ENCODE results near the gene PDRG1. TPM values are rescaled to one million over a fixed set of nuclear protein-coding genes. Genes with fewer than 3 reads are reported as not detected.

Gene PDRG1
- total RNA-seq, 4 donors from 2014 or later, result 1.2 to 109 (median 9.5) TPM

DNA sequence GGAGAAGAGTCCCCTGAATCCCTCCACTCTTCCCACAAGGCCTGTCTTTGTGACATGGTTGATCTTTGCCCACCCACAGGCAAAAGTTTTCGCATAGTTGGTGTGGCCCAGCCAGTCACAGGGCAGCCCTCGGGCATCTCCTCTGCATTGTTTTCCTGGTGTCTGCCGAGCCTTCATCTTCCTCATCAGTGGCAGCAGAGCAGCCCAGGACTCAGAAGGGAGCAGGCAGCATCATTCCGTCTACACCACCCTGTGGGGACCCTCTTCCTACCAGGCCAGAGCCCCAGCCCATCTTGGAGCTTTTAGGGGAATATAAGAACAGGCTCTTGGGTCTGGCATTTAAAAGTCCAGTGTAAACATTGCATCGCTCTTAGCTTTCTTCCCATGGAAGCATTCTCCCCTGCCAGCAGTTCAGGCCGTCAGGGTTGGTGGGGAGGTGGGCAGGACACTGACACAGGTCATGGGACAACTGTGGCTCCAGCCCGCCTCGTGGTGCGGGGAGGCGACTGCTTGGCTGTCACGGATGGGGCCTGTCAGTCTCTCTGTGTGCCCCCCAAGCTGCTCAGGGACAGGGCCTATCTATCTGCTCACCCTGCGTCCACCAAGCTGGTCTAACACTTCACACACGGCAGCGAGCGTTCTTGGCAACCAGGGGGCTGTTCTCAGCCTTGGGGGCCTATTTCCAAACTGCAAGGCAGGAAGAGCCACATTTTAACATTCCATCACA lies 38.3 kb downstream of the PDRG1 start:
- Histone ChIP-seq H3K27me3 (no peaks in the 10 kb centered on the region), H3K36me3 (no peaks in the 10 kb centered on the region), H3K4me1 (no peaks in the 10 kb centered on the region), H3K9me3 (no peaks in the 10 kb centered on the region), H3K4me3 (no peak overlapping the region), H3K27ac (no peak overlapping the region)
- DNase-seq, result no peak
- intact Hi-C loops (cut with DNase I; ENCODE audit: low total_unique reads), result no loop called here
- TF ChIP-seq CTCF (IDR thresholded peaks at IDR 0.05) (no peak), POLR2A (IDR thresholded peaks at IDR 0.05) (no peak)

DNA sequence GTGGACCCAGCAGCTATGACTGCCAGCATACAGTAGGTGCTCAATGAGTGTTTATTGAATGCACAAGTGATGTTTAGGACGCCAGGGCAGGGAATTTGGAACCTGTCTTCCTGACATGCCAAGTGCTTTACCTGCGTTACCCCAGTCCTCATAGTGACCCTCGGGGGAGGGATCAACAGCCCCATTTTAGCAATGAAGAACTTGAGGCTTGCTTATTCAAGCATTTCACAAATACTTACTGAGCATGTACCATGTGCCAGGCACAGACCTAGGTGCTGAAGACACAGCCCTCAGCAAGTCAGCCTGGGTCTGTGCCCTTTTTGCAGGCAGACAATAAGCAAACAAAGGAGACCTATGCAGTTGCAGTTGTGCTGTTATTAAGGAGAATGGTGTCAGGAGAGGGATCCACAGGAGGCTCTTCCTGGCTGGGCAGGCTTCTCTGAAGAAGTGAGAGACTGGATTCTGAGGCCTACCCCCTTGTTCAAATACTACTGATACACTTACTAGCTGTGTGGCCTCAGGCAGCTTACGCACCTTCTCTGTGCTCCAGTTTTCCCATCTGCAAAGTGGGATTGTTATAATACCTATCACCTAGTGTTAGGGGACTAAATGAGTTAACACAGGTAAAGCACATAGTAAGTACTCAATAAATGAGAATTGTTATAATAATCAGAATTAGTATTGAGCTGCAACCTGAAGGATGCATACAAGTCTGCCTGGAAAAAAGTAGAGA lies 41.6 kb downstream of the PDRG1 start:
- Histone ChIP-seq H3K4me3 (no peak overlapping the region), H3K36me3 (no peaks in the 10 kb centered on the region), H3K27ac (no peak overlapping the region), H3K4me1 (no peaks in the 10 kb centered on the region), H3K27me3 (no peaks in the 10 kb centered on the region), H3K9me3 (no peaks in the 10 kb centered on the region)
- TF ChIP-seq CTCF (IDR thresholded peaks at IDR 0.05) (no peak), POLR2A (IDR thresholded peaks at IDR 0.05) (no peak)
- intact Hi-C loops (cut with DNase I; ENCODE audit: low total_unique reads), result no loop called here
- no peak for DNase-seq

DNA sequence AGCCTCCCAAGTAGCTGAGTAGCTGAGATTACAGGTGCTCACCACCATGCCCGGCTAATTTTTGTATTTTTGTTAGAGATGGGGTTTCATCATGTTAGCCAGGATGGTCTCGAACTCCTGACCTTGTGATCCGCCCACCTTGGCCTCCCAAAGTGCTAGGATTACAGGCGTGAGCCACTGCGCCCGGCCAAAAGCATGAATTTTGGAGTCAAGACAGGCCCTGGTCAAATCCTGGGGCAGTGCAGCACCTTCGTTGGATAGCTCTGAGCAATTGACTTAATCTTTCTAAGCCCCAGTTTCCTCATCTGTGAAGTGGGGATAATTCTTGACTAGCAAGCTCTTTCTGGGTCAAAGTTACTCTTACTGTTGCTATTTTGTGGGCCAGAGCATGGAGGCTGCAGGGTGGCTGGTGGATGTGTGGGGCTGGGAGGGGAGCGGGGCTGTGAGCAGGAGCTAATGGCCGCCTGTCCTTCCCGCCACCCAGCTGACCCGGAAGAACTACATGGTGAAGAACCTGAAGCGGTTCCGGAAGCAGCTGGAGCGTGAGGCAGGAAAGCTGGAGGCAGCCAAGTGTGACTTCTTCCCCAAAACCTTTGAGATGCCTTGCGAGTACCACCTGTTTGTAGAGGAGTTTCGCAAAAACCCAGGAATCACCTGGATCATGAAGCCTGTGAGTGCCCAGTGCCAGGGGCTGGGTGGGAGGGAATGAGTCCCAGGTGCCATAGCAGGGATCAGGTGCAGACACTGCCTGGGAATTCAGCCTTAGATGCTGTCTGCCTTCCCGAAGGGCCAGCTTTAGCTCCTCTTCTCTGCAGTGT lies 42.4 kb downstream of the PDRG1 start:
- H3K4me3 ChIP-seq, result no peak overlapping the region
- no peak for DNase-seq
- H3K36me3 ChIP-seq, result no peaks in the 10 kb centered on the region
- H3K9me3 ChIP-seq, result no peaks in the 10 kb centered on the region
- no peaks in the 10 kb centered on the region for H3K27me3 ChIP-seq
- H3K27ac ChIP-seq, result no peak overlapping the region
- TF ChIP-seq POLR2A (IDR thresholded peaks at IDR 0.05) (no peak), CTCF (IDR thresholded peaks at IDR 0.05) (no peak)
- no peaks in the 10 kb centered on the region for H3K4me1 ChIP-seq
- intact Hi-C loops (cut with DNase I; ENCODE audit: low total_unique reads), result no loop called here

DNA sequence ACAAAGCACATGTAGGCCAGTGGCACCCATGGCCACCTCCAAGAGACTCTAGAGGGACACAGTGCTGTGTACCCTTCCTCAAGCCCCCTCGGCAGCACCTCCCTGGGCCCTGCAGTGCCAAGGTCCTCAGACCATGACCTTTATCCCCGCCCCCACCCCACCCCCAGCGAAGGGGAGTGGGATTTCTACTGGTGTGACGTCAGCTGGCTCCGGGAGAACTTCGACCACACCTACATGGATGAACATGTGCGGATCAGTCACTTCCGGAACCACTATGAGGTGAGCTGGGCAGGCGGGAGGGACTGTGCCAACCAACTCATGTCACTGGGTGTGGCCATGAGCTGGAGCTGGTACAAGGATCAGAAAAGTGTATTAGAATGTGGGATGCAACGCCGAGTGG lies 43.4 kb downstream of the PDRG1 start:
- Histone ChIP-seq H3K4me1 (no peaks in the 10 kb centered on the region), H3K4me3 (no peak overlapping the region), H3K27ac (no peak overlapping the region), H3K9me3 (no peaks in the 10 kb centered on the region), H3K36me3 (no peaks in the 10 kb centered on the region), H3K27me3 (no peaks in the 10 kb centered on the region)
- no peak for TF ChIP-seq CTCF (IDR thresholded peaks at IDR 0.05)
- TF ChIP-seq POLR2A (IDR thresholded peaks at IDR 0.05), result no peak
- intact Hi-C loops (cut with DNase I; ENCODE audit: low total_unique reads), result no loop called here
- no peak for DNase-seq
